ENCODE measurements around the gene MICB.
"Not testable (repeated sequence)": the region's sequence is repeated elsewhere in the genome, so short reads cannot be mapped to it uniquely, and the experiment has no call there.

MICB gene

DNA sequence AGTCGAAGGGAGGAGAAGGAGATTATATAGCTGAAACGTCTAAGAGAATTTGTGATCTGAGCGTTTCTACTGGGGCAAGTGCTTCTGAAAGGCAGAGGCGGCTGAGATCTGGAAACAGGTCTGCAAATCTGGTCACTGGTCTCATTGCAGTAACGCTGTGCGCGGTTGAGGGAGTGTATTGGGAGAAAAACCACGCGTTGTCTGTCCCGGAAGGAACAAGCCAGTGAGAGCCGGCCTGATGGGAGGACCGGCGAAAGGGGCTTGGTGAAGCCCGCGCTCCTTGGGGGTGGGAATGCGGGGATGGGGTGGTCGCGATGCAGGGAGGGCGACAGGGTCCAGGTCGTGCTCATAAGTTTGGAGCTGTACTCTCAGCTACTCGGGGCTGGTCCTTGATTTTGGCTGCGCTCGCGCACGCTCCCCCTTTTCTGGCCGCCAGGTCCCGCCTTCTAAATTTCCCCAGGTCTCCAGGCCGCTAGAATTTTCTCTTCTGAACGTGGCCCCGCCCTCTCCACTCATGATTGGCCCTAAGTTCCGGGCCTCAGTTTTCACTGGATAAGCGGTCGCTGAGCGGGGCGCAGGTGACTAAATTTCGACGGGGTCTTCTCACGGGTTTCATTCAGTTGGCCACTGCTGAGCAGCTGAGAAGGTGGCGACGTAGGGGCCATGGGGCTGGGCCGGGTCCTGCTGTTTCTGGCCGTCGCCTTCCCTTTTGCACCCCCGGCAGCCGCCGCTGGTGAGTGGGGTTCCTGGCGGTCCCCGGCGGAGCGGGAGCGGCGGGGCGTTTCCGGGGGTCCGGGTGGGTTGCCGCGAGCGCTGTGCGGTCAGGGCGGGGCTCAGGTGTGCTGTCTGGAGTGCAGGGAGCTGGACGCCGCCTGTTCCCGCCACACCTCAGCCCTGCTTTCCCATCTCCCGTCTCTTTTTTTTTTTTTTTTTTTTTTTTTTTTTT is at the start of gene MICB:
MICB (plus strand) TSS at position 615 of the 946 bp plus-strand sequence; CDS start at position 664, 49 bp downstream.
- peak; percentile 56 for DNase-seq (ENCODE audit: low spot score)

- DNase-seq (ENCODE audit: low spot score) = no peak
Observed at GRCh38 chr6:31450751-31451150, 47.2 kb upstream of the MICB start.

DNA sequence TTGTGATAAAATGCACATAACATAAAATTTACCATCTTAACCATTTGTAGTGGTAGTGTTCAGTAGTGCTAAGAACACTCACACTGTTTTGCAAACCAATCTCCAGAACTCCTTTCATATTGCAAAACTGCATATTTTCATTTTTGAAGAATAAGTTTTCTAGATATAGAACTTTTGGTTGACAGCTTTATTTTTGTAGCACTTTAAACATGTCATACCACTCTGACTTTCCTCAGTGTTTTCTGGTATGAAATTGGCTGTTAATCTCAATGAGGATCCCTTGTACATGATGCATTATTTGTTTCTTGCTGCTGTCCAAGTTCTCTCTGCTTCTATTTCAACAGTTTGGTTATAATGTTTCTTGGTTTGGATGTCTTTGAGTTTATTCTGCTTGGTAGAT is 45.1 kb upstream of the MICB start:
- no peak for DNase-seq (ENCODE audit: low spot score)

- DNase-seq (ENCODE audit: low spot score) = no peak
Observed at GRCh38 chr6:31453259-31453658, 44.7 kb upstream of the MICB start.

DNA sequence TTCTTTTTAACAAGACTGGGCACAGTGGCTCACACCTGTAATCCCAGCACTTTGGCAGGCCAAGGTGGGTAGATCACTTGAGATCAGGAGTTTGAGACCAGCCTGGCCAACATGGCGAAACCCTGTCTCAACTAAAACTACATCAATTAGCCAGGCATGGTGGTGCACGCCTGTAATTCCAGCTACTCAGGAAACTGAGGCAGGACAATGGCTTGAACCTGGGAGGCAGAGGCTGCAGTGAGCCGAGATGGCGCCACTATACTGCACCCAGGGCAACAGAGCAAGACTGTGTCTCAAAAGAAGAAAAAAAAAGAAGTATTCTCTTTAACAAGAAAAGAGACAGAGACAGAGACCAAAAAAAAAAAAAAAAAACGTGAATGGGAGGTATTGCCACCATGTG is 38.1 kb upstream of the MICB start:
- not testable (repeated sequence) for DNase-seq (ENCODE audit: low spot score)

DNA sequence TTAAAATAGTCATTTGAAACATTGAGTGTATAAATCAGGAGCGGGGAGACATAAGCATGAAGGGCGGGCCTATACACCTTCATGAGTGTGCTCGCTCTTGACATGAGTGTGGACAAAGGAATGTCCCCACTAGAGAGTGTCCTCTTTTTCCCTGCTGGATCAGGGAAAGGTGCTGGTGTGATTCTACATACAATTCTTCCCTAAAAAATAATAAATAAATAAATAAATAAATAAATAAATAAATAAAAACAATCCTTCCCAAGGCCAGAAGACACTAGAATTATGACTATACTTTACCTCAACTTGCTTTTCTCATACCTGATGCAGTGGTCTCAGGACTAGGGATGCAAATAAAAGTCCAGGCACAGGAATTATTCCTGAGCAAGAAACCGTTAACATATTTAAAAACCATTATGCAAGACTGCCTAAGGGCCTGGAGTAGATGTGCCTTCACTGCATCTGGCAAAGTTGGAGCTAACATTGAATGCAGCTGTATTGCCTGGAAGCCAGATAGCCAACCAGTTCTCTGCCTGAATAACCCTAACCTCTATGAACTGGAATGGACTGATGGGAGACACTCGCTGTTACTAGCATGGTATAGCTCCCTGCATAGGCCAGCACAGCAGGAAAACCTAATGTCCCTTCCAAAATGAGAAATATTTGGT is 37.5 kb upstream of the MICB start:
- DNase-seq (ENCODE audit: low spot score) = no peak

DNA sequence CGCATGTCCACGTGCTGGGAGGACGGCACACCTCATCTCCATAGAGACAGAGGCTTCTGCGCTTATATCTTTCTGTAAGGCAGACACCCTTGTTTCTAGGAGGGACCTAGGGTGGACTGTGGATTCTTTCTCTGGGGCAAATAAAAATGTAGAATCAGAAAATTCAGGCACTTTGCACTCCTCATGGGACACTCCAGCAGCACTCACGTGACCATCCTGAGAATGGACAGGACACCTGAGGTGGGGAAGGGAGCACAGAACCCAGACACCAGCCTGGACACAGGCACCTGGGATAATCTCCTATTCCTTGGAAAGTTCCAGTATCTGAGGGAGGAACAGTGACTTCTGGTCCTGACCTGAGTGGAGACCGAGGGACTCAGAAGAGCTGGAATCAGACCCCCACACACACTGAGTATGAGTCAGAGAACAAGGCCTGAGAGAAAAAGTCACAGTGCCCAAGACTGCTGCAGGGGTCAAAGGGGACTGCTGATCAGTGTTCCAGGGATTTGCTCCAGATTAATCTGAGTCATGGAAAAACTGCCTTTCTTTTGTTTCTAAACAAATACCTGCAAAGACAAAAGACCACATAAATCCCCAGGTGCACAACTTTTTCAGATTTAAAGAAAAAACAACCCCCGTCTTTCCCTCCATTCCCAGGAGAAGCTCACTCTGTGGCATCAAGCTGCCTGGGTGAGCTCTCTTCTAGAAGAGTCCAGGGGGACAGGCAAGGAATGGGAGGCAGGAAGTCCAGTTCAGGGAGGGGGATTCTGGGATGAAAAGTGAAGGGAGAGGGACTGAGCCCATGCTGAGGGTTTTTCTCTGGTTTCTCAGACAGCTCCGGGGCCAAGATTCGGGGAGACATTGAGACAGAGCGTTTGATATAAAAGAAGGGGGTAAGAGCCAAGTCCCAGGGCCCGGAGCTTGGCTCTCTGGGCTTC is 35.6 kb upstream of the MICB start:
- DNase-seq (ENCODE audit: low spot score) = no peak

GRCh38 chr6:31462964-31463870 is 34.7 kb upstream of the MICB start:
- DNase-seq (ENCODE audit: low spot score) = peak; percentile 88

DNA sequence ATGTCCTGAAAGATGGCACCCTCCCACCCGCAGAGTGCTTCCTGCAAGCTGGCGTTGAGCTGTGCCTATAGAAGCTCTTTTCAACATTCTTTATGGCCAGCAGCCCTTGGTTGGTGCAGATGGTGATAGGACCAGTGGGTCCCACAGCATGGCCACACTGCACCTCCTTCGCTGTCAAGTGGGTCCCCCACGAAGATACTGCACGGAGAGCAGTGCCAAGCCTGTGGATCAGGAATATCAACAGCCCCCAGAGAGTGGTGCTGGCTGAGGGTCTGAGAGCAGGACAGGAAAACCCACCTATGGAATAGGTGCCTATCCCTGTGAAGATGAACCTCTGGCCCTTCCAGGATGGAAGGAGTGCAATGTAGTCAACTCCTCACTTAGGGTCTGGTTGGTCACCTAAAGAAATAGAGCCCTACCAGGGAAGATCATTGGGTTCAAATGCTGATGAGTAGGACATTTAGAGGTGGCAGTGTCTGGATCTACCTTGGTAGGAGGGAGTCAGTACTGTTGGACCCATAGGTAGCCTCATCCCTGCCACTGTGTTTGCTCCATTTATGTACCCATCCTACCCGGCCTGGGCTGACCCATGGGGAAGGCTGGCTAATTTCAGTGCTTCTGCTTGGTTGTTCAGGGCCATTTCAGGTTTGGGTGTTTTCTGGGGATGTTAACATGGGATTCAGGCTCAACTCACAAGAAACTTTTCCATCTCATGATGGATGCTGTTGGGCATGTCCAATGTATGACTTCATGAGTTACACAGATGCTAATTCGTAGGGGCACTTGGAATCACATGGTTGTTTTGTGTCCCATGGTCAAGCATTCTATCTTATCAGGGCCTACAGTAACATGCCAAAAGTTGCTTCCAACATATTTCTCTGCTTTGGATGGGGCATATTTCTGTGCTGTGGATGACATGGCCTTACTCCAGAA is 33.4 kb upstream of the MICB start:
- DNase-seq (ENCODE audit: low spot score) = no peak

DNA sequence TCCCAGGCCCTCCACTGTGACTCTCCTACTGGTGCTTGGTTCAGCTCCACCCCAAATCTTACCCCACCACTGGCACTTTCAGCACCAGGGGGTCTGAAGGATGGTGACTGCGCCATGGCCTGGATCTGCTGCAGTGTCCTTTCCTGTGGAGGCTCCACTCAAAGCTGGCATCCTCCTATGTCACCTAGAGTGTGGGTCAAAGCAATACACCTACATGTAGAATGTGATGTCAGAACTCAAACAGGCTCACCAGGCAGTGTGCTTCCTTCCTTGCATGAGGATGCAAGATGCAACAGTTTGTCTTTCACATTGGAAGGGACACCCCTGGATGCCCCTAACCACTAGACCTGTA is 32.8 kb upstream of the MICB start:
- DNase-seq (ENCODE audit: low spot score) = no peak

- DNase-seq (ENCODE audit: low spot score) = no peak
Observed at GRCh38 chr6:31465718-31466117, 32.2 kb upstream of the MICB start.

GRCh38 chr6:31466466-31466865 is 31.5 kb upstream of the MICB start:
- DNase-seq (ENCODE audit: low spot score) = no peak

- DNase-seq (ENCODE audit: low spot score) = no peak
Observed at GRCh38 chr6:31467151-31467550, 30.8 kb upstream of the MICB start.

DNA sequence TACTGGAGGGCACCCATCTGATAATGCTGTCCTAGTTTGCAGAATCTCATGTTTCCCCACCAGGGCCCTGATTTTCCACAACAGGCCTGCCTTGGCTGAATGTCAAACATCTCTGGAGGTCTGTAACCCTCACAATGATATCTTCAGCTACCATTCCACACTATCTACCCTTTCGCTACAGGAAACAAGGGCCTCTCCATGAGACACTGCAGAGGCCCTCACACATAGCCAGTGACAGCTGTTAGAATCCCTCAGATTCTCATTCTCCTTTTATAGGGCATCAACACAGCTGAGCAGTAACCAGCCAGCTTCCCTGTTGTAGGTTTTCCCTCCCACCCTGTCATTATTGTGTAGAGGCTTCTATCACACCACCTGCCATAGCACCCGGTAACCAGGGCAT is 29.6 kb upstream of the MICB start:
- no peak for DNase-seq (ENCODE audit: low spot score)

GRCh38 chr6:31470801-31471200 is 27.1 kb upstream of the MICB start:
- DNase-seq (ENCODE audit: low spot score) = no peak

DNA sequence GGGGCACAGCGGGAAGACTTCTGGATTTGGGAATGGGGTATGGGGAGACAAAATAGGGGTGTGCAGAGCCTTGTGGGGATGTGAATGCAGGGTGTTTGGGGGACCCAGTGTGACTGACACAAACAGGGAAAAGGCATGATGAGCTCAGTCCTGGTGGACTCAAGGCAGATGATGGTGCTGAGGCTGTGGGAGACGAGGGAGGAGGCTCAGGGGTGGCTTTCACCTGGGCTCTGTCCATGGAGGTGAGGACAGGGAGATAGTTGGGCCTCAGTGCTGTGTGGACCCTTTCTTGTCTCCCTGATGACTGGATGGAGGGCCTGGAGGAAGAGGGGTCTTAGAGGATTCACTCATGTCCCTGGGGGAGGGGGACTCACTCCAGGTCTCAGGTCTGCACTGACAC is 26.2 kb upstream of the MICB start:
- no peak for DNase-seq (ENCODE audit: low spot score)

GRCh38 chr6:31472259-31472658 is 25.7 kb upstream of the MICB start:
- DNase-seq (ENCODE audit: low spot score) = no peak

GRCh38 chr6:31473244-31473643 is 24.7 kb upstream of the MICB start:
- DNase-seq (ENCODE audit: low spot score) = no peak

GRCh38 chr6:31473780-31474761 is 23.9 kb upstream of the MICB start:
- DNase-seq (ENCODE audit: low spot score) = no peak
